GM19035 (cell line): ENCODE data around the gene ADAT1.

Experiments
- ATAC-seq: cut with Tn5 transposase; IDR thresholded peaks from one replicate; pipeline ENCODE4 v1.9.1; 2021; ENCODE audit not compliant: unreplicated experiment

The ADAT1 gene

DNA sequence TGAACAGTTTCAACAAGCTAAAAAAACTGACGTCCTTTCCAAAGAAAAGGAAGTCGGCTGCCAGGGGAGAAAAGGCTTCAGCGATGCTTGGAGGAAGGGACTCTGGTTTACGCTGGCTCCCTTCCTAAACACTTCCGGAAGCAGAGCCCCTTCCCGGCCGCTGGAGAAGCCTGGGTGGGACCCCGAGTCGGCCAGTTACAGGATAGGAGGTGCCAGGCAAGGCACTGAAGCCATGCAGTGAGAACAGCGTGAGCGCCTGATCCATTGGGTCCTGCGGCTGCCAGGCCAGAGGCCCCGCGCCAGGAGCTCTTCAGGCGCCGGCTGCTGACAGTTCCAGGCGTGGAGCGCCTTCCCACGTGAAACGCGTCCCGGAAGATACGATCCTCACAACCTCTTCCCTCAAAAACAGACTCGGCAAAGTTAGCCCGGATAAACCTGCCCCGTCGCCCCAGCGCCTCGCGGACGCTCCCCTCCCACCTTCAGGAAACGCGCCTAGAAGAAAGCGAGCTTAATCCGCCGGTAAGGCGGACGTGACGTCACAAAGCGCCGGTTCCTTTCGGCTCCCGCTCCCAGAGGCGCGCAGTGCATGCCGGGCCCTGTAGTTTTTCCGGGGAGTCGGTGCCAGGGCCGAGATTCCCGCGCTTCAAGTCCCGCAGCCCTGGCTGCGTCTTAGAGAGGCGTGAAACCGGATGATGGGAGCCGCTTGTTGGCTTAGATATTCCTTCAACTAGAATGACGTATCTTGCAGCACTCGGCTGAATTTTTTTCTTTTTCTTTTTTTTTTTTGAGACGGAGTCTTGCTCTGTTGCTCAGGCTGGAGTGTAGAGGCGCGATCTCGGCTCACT lies at the start of gene ADAT1:
Gene ADAT1 (minus strand): TSS at position 521 of the 845 bp plus-strand sequence. CDS start 2,482 bp downstream, outside the sequence.
- peak; percentile 89 for ATAC-seq

GRCh38 chr16:75667503-75667902 lies 44.4 kb upstream of the ADAT1 start:
- no peak for ATAC-seq

DNA sequence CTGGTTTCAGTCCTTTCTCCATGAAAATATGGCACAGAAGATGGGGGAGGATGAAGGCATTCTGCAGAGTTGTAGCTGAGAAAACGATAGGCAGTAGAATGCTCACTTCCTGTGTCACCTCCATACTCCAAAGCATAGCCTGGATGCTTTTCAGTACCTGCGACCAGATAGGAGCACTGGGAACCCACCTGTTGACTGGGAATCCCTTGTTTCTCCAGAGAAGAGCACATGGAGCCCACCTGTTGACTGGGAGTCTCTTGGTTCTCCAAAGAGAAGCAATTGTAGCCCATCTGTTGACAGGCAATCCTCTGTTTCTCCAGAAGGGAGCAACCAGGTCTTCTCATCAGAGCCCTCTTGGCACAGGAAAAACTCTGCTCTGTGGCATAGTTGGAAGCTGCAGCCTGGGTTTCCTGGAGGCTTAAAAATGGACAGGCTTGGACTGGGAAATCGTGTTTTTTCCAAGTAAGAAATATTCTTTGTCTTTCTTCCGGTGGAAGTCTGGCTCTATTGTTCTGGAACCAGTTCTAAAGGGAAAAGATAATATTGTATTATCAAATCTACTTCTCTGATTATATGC lies 37.7 kb upstream of the ADAT1 start:
- ATAC-seq, result no peak

DNA sequence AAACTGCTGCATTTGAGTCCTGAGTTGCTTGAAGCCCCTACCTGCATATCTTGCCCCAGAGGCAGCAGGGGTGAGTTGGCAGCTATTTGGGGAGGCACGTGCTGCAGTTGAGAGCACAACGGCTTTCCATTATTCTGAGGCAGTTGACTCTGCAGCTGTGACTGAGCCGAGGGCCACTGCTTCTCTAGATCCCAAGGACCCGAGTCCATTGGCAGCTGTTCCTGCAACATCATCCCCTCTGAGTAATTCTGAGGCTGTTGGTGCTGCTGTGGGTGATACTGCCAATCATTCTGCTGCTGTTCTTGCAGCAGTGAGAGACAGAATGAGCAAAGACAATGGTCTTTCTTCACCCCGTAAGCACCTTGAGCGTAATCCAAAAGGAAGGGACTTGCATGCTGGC lies 37.2 kb upstream of the ADAT1 start:
- no peak for ATAC-seq

GRCh38 chr16:75658175-75658574 lies 35.1 kb upstream of the ADAT1 start:
- ATAC-seq, result no peak

GRCh38 chr16:75653922-75654321 lies 30.8 kb upstream of the ADAT1 start:
- no peak for ATAC-seq

GRCh38 chr16:75648265-75649076 lies 25.4 kb upstream of the ADAT1 start:
- ATAC-seq, result peak; percentile 40

DNA sequence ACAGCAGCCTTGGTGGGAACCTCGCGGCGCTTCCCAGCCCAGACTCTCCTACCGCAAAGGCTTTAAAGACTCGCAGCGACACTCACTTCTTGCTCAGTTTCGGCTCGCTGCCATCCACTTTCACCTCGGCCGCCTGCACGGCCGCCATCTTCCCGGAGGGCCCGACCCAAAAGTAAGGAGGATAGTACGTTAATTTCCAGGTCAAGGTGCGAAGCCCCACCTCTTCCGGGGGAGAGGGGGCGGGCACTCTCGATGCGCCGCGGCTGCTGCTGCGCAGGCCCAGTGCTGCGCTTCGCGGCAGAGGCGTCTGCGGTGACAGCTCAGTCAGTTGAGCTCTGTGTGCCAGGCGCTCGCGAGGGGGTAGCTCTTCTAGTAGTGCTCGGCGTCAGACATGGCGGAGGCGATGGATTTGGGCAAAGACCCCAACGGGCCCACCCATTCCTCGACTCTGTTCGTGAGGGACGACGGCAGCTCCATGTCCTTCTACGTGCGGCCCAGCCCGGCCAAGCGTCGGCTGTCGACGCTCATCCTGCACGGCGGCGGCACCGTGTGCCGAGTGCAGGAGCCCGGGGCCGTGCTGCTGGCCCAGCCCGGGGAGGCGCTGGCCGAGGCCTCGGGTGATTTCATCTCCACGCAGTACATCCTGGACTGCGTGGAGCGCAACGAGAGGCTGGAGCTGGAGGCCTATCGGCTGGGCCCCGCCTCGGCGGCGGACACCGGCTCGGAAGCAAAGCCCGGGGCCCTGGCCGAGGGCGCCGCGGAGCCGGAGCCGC lies 24.6 kb upstream of the ADAT1 start, which contains the start of the genes KARS1 and TERF2IP:
Gene KARS1 (minus strand): TSS at position 174 of the 773 bp plus-strand sequence. CDS start 26 bp downstream, at position 148.
Gene TERF2IP (plus strand): TSS at position 282 of the 773 bp plus-strand sequence. CDS start 110 bp downstream, at position 392.
- ATAC-seq, result peak; percentile 82

GRCh38 chr16:75647112-75647491 lies 24.0 kb upstream of the ADAT1 start:
- peak; percentile 21 for ATAC-seq

GRCh38 chr16:75644240-75645012 lies 21.3 kb upstream of the ADAT1 start:
- no peak for ATAC-seq

GRCh38 chr16:75640598-75640997 lies 17.5 kb upstream of the ADAT1 start:
- no peak for ATAC-seq

DNA sequence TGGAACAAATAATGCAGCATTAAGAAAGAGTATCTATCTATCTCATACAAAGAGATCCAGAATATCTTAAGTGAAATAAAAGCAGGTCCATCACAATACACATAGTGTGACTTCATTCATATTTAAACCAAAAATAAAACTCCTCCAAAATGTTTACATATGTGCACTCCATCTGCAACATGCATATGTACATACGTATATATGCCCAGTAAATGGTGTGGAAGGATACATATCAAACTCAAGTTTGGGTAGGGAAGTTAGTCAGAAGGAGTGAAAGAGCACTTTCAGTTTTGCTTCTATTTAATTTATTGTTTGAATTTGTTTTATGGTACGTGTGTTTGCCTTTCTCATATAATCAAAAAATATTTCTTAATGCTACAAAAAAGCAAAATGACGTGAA lies 12.0 kb upstream of the ADAT1 start:
- ATAC-seq, result no peak

DNA sequence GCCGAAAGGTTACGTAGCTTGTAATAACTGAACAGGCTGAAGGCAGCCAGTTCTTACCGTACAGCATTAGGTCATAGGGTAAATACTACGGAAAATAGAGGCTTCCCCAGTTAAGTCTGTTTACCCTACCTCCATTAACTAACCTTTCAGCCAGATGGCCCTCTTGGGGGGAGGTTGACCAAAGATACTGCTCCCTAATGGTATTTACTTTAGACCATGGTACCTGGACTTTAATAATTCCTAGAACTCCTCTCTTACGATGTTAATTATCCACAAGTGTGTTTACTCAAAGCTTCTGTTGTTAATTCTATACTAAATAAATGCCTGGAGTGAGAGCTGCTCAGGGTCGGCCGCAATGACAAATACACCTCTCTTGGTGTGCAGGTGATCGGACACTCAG lies 9.8 kb upstream of the ADAT1 start:
- ATAC-seq, result no peak

GRCh38 chr16:75630052-75630451 lies 7.0 kb upstream of the ADAT1 start:
- ATAC-seq, result no peak

- no peak for ATAC-seq
These were observed 6.1 kb upstream of the ADAT1 start for GRCh38 chr16:75629132-75629531.

- ATAC-seq, result no peak
These were observed 5.3 kb upstream of the ADAT1 start for GRCh38 chr16:75628351-75628750.

- no peak for ATAC-seq
These were observed 4.8 kb upstream of the ADAT1 start for GRCh38 chr16:75627851-75628250.

DNA sequence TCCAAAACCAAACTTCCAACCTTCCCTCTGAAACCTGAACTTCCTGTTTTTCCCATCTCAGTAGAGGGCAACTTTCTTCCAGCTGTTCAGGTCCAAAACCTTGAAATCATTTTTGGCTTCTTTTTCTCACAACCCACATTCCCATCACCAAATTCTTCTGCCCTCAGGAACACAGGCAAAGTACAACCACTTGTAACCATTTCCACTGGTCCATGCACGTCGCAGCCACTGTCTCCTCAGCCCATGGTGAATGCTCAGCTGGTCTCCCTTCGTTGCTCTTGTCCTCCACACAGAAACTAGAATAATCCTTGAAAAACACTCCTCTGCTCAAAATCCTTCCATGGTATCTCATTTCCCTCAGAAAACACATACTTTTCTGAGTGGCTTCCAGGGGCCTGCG lies 3.7 kb upstream of the ADAT1 start:
- ATAC-seq, result no peak

DNA sequence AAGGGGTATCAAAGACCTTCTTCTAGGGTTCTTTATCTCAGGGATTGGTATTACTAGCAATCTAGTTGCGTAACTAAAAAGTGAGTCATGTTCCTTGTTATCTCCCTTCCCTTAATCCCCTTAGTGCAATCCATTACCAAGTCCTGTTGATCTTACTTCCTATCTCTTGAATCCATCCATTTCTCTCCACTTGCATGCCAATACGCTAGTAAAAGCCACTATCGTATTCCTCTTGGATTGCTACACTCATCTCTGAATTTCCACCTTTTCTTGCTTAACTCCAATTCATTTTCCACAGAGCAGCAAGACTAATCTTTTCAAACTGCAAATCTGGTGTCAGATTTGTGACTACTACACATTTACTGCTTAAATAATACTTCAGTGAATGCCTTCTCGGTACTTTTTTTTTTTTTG lies 1.8 kb upstream of the ADAT1 start:
- no peak for ATAC-seq

- no peak for ATAC-seq
These were observed 2.0 kb downstream of the ADAT1 start for GRCh38 chr16:75621170-75621477.
